GM18951 (cell line): Measurements from ENCODE around the gene TRIM56.
A peak's percentile ranks its signal among the peaks of the same experiment; 100 is the strongest.
"Not testable (repeated sequence)": the region's sequence is repeated elsewhere in the genome, so short reads cannot be mapped to it uniquely, and the experiment has no call there.

Source experiments
- POLR2A ChIP-seq: IDR thresholded peaks from 4 replicates; pipeline ENCODE4 v1.6.1; 2011; ENCODE audit warnings: mild to moderate bottlenecking; ENCODE audit not compliant: insufficient read length, insufficient read depth; ENCODE audit errors: extremely low read depth
- in situ Hi-C: fragments of 300-500 bp; cut with MboI; formaldehyde crosslinking; loops from one replicate; pipeline ENCODE4 v1.12.0; 2022; ENCODE audit warnings: low sequenced_read_pairs, mixed read lengths, inconsistent platforms; ENCODE audit not compliant: unreplicated experiment

The TRIM56 gene

DNA sequence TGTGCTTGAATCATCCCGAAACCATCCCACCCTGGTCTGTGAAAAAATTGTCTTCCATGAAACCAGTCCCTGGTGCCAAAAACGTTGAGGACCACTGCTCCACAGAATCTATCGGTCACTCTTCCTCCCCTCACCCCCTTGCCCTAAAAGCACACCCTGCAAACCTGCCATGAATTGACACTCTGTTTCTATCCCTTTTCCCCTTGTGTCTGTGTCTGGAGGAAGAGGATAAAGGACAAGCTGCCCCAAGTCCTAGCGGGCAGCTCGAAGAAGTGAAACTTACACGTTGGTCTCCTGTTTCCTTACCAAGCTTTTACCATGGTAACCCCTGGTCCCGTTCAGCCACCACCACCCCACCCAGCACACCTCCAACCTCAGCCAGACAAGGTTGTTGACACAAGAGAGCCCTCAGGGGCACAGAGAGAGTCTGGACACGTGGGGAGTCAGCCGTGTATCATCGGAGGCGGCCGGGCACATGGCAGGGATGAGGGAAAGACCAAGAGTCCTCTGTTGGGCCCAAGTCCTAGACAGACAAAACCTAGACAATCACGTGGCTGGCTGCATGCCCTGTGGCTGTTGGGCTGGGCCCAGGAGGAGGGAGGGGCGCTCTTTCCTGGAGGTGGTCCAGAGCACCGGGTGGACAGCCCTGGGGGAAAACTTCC, 40.8 kb downstream of the TRIM56 start:
- in situ Hi-C loops, result no loop called here

DNA sequence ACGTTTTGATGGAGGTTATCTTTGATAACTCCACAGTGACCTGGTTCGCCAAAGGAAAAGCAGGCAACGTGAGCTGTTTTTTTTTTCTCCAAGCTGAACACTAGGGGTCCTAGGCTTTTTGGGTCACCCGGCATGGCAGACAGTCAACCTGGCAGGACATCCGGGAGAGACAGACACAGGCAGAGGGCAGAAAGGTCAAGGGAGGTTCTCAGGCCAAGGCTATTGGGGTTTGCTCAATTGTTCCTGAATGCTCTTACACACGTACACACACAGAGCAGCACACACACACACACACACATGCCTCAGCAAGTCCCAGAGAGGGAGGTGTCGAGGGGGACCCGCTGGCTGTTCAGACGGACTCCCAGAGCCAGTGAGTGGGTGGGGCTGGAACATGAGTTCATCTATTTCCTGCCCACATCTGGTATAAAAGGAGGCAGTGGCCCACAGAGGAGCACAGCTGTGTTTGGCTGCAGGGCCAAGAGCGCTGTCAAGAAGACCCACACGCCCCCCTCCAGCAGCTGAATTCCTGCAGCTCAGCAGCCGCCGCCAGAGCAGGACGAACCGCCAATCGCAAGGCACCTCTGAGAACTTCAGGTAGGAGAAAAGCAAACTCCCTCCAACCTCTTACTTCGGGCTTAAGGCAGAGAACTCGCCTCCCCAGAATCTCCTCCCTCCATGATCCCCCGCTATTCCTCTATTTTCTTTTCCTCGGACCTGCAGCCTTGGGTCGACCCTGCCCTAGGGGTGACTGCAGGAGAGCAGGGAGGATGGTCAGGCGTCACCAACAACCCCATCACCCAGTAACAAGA, 41.6 kb downstream of the TRIM56 start, which contains the start of gene SERPINE1:
Gene SERPINE1, plus strand, starts transcription at position 454 of the 809 bp plus-strand sequence. CDS start 1,290 bp downstream, outside the sequence.
- TF ChIP-seq POLR2A, result peak; percentile 37
- in situ Hi-C loops, result no loop called here

More for the DNA sequence above, 40.8 kb downstream of the TRIM56 start:
- TF ChIP-seq POLR2A, result no peak

DNA sequence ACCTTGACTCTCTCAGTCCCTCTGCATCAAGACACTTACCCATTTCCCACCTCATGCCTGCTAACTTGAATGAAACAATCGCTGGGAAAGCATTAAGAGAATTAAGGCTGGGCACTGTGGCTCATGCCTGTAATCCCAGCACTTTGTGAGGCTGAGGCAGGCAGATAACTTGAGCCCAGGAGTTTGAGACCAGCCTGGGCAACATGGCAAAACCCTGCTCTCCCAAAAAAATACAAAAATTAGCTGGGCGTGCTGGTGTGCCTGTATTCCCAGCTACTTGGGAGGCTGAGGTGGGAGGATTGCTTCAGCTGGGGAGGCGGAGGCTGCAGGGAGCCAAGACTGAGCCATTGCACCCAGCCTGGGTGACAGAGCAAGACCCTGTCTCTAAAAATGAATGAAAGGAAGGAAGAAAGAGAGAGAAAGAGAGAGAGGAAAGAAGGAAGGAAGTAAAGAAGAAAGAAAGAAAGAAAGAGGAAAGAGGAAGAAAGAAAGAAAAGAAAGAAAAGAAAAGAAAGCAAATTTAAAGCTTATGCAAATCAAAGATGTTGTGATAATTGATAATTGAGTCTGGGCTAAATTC, 42.3 kb downstream of the TRIM56 start:
- no peak for TF ChIP-seq POLR2A
- in situ Hi-C loops, result no loop called here

DNA sequence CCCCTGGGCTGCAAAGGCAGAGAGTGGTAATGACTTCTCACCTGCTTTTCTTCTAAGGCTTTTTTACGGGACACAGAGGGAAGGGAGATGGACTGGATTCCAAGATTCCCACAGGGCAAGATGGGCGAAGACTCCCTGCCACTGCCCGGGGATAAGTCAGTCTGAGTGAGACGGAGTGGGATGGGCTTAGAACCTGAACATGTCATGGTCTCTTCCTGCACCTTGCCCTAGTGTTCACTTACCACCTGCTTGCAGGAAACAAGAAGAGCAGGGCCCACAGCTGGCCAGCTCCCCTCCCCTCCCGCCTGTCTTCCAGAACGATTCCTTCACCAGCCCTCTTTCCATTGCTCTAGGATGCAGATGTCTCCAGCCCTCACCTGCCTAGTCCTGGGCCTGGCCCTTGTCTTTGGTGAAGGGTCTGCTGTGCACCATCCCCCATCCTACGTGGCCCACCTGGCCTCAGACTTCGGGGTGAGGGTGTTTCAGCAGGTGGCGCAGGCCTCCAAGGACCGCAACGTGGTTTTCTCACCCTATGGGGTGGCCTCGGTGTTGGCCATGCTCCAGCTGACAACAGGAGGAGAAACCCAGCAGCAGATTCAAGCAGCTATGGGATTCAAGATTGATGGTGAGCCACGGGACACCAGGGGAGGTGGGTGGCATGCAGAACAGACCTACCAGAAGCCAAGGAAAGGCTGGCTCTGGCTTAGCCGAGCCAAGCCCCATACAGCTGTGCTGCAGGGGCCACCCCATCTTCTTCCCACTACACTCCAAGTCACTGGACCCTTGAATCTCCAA, 43.0 kb downstream of the TRIM56 start:
- no peak for TF ChIP-seq POLR2A
- in situ Hi-C loops, result no loop called here

DNA sequence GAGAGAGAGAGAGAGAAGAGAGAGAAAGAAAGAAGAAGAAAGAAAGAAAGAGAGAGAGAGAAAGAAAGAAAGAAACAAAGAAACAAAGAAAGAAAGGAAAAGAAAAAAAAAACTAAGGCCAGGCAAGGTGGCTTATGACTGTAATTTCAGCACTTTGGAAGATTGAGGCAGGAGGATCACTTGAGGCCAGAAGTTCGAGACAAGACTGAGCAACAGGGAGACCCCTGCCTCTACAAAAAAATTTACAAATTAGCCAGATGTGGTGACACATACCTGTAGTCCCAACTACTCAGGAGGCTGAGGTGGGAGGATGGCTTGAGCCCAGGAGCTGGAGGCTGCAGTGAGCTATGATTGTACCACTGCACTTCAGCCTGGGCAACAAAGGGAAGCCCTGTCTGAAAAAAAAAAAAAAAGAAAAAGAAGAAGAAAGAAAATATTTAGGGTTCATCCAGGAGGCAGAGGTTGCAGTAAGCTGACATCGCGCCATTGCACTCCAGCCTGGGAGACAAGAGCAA, 44.4 kb downstream of the TRIM56 start:
- in situ Hi-C loops, result no loop called here

DNA sequence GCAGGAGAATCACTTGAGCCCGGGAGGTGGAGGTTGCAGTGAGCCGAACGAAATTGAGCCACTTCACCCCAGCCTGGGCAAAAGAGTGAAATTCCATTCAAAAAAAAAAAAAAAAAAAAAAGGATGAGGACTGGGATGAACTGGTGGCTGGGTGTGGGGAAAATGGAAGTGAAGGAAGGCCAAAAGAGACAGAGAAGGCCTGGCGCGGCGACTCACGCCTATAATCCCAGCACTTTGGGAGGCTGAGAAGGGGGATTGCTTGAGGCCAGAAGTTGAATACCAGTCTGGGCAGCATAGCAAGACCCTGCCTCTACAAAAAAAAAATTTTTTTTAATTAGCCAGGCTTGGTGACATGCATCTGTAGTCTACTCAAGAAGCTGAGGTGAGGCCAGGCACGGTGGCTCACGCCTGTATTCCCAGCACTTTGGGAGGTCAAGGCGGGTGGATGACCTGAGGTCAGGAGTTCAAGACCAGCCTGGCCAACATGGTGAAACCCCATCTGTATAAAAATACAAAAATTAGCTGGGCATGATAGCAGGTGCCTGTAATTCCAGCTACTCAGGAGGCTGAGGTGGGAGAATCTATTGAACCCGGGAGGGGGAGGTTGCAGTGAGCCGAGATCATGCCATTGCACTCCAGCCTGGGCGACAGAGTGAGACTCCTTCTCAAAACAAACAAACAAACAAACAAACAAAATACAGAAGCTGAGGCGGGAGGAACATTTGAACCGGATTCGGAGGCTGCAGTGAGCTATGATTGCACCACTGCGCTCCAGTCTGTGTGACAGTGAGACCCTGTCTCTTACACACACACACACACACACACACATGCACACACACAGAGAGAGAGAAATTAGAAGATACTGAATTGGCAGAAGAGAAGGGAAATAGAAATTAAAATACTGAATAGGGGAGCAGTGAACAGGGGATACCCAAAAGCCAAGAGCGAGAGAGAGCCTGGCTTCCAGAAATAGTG, 47.6 kb downstream of the TRIM56 start:
- in situ Hi-C loops, result not testable (repeated sequence)

More for the DNA sequence above, 44.4 kb downstream of the TRIM56 start:
- no peak for TF ChIP-seq POLR2A

DNA sequence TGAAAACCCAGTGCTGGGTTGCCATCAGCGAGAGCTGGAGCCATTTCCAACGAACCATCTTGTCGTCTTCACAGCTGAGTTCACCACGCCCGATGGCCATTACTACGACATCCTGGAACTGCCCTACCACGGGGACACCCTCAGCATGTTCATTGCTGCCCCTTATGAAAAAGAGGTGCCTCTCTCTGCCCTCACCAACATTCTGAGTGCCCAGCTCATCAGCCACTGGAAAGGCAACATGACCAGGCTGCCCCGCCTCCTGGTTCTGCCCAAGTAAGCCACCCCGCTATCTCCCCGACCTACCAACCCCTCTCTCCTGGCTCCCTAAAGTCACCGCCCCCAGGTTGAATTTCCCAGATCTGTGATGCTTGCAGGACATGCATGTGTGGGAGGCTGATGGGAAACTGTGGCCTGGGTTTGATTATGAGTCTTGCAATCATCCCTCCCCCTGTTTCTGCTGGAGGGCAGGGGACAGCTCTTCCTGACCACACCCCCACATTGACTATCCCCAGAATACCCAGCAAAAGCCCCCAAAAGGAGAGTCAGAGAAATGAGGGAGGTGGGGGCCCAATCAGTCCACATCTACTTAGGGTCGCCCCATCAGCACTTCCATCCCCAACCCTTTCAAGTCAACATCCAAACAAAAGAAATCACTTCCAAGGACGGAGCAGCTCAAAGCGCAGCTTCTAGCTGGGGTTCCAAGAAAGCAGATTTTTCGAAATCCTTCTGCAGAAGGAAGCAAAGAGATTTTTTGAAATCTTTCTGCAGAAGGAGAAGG, 48.5 kb downstream of the TRIM56 start:
- TF ChIP-seq POLR2A, result no peak
- in situ Hi-C loops, result no loop called here

DNA sequence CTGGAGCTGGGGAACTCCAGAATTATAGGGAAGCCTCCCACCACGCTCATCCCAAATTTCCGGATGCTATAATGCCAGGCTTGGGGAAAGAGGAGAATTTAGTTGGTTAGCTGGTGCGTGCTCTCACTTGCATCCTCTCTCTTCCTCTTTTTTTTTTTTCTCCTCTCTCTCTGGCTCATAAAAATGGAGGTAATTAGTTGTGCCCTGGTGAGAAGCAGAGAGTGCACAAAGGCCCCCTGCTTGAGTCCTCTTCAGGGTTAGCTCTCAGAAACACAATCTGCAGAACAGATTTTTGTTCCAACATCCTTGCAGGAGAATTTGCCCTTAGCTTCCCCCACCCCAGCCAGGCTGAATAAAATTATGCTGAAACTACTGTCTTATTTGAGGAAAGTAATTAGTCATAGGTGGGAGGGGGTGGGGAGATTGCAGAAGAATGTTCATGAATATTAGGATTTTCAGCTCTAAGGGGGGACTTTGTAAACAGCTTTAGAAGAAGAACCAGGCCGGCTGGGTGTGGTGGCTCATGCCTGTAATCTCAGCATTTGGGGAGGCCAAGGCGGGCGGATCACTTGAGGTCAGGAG, 49.2 kb downstream of the TRIM56 start:
- in situ Hi-C loops, result no loop called here
- no peak for TF ChIP-seq POLR2A

DNA sequence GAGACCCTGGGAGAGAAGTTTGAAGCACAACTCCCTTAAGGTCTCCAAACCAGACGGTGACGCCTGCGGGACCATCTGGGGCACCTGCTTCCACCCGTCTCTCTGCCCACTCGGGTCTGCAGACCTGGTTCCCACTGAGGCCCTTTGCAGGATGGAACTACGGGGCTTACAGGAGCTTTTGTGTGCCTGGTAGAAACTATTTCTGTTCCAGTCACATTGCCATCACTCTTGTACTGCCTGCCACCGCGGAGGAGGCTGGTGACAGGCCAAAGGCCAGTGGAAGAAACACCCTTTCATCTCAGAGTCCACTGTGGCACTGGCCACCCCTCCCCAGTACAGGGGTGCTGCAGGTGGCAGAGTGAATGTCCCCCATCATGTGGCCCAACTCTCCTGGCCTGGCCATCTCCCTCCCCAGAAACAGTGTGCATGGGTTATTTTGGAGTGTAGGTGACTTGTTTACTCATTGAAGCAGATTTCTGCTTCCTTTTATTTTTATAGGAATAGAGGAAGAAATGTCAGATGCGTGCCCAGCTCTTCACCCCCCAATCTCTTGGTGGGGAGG, 52.5 kb downstream of the TRIM56 start:
- no peak for TF ChIP-seq POLR2A
- in situ Hi-C loops, result no loop called here

DNA sequence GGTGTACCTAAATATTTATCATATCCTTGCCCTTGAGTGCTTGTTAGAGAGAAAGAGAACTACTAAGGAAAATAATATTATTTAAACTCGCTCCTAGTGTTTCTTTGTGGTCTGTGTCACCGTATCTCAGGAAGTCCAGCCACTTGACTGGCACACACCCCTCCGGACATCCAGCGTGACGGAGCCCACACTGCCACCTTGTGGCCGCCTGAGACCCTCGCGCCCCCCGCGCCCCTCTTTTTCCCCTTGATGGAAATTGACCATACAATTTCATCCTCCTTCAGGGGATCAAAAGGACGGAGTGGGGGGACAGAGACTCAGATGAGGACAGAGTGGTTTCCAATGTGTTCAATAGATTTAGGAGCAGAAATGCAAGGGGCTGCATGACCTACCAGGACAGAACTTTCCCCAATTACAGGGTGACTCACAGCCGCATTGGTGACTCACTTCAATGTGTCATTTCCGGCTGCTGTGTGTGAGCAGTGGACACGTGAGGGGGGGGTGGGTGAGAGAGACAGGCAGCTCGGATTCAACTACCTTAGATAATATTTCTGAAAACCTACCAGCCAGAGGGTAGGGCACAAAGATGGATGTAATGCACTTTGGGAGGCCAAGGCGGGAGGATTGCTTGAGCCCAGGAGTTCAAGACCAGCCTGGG, 53.1 kb downstream of the TRIM56 start:
- in situ Hi-C loops, result no loop called here
- TF ChIP-seq POLR2A, result no peak
